H1 (cell line): ENCODE results near the gene RAB11FIP3. TPM values are rescaled to one million over a fixed set of nuclear protein-coding genes. Genes with fewer than 3 reads are reported as not detected.
"Not testable (repeated sequence)": the region's sequence is repeated elsewhere in the genome, so short reads cannot be mapped to it uniquely, and the experiment has no call there.

Source experiments
- CTCF ChIA-PET: fragments of 300-600 bp; sonication (Branson Sonifier 250); formaldehyde crosslinking; loops from one replicate; lab custom pipeline; 2021; ENCODE audit not compliant: partially characterized antibody; lab: Charles Lee
- POLR2A ChIA-PET: fragments of 300-600 bp; sonication (Branson Sonifier 250); formaldehyde crosslinking; loops from one replicate; lab custom pipeline; 2021; ENCODE audit warnings: inconsistent platforms; ENCODE audit not compliant: partially characterized antibody; lab: Charles Lee
- DNase-seq, 2 experiments: peaks; one replicate each; pipeline versions ENCODE4 v3.0.0 to v3.0.0-alpha.2; 2010 to 2022; ENCODE audit warnings: low spot score in 2 of 2, low read depth in 1 of 2, mixed read lengths in 1 of 2
- FAIRE-seq: peaks from 2 replicates; lab custom pipeline; 2011; peaks lifted over from hg19 to GRCh38; lab: Jason Lieb, UNC
- H2AFZ ChIP-seq: 2 replicates; pipeline ENCODE4 v1.8.1; 2012; ENCODE audit warnings: low read length, inconsistent platforms
- H2AK5ac ChIP-seq: 2 replicates; pipeline ENCODE4 v1.6.1; 2013; ENCODE audit warnings: low read depth, low read length
- H2BK120ac ChIP-seq: replicated peaks from 2 replicates; pipeline ENCODE3; 2013; ENCODE audit warnings: low read depth, low read length, inconsistent platforms
- H2BK12ac ChIP-seq: 2 replicates; pipeline ENCODE4 v1.6.1; 2013; ENCODE audit warnings: low read depth, low read length
- H2BK15ac ChIP-seq: 2 replicates; pipeline ENCODE4 v1.6.1; 2013; ENCODE audit warnings: low read length
- H2BK20ac ChIP-seq: 2 replicates; pipeline ENCODE4 v1.6.1; 2013; ENCODE audit warnings: low read length
- H2BK5ac ChIP-seq: 2 replicates; pipeline ENCODE4 v1.6.1; 2013; ENCODE audit warnings: low read depth, low read length
- H3K14ac ChIP-seq: 2 replicates; pipeline ENCODE4 v1.6.1; 2013; ENCODE audit warnings: inconsistent platforms; ENCODE audit not compliant: insufficient read length
- H3K18ac ChIP-seq: 2 replicates; pipeline ENCODE4 v1.6.1; 2013; ENCODE audit warnings: low read length; ENCODE audit errors: extremely low read depth
- H3K23ac ChIP-seq: 2 replicates; pipeline ENCODE4 v1.6.1; 2013; ENCODE audit warnings: inconsistent platforms; ENCODE audit not compliant: insufficient read length
- H3K23me2 ChIP-seq: 2 replicates; pipeline ENCODE4 v1.6.1; 2013; ENCODE audit warnings: low read depth, low read length
- H3K27ac ChIP-seq: 2 replicates; pipeline ENCODE4 v1.6.1; 2011; ENCODE audit warnings: low read depth, low read length, inconsistent platforms
- H3K27me3 ChIP-seq, 4 experiments: replicated peaks in 1 of 4; 1 replicate in 1 of 4; 2 replicates in 3 of 4; pipeline versions ENCODE4 v1.6.1 to v1.8.1; 2011 to 2013; ENCODE audit warnings: low read length in 3 of 4, mild to moderate bottlenecking in 3 of 4, inconsistent platforms in 2 of 4, mixed read lengths in 2 of 4, moderate library complexity in 1 of 4; ENCODE audit not compliant: control insufficient read depth in 3 of 4, insufficient read depth in 3 of 4; ENCODE audit errors: extremely low read depth in 1 of 4
- H3K36me3 ChIP-seq, 4 experiments: 2 replicates each; pipeline versions ENCODE4 v1.6.1 to v1.8.1; 2011 to 2013; ENCODE audit warnings: mild to moderate bottlenecking in 4 of 4, low read length in 3 of 4, moderate library complexity in 2 of 4, control low read depth in 1 of 4, inconsistent platforms in 1 of 4; ENCODE audit not compliant: insufficient read depth in 4 of 4, control insufficient read depth in 2 of 4
- H3K4ac ChIP-seq: replicated peaks from 2 replicates; pipeline ENCODE3; 2013; ENCODE audit warnings: low read length, low read depth, mixed read lengths, inconsistent platforms; ENCODE audit not compliant: insufficient read length
- H3K4me1 ChIP-seq, 4 experiments: replicated peaks in 1 of 4; 1 replicate in 1 of 4; 2 replicates in 3 of 4; pipeline versions ENCODE4 v1.6.1 to v1.8.1; 2011 to 2013; ENCODE audit warnings: low read length in 3 of 4, inconsistent platforms in 2 of 4, mixed read lengths in 1 of 4; ENCODE audit not compliant: insufficient read depth in 4 of 4, control insufficient read depth in 3 of 4
- H3K4me2 ChIP-seq, 2 experiments: 2 replicates each; pipeline versions ENCODE4 v1.6.1 to v1.8.1; 2011 to 2013; ENCODE audit warnings: low read depth in 2 of 2, low read length in 2 of 2, control low read depth in 1 of 2, inconsistent platforms in 1 of 2, mild to moderate bottlenecking in 1 of 2; ENCODE audit not compliant: insufficient read depth in 1 of 2
- H3K4me3 ChIP-seq, 4 experiments: fragments of 200-600, 300-600 bp in 1 of 4; sonication (generic), shearing (Covaris generic), sonication (Bioruptor Twin) in 1 of 4; 2 replicates each; pipeline versions ENCODE4 v1.5.1 to v1.8.1; 2011 to 2016; ENCODE audit warnings: low read length in 4 of 4, low read depth in 3 of 4, control low read depth in 2 of 4, inconsistent platforms in 2 of 4, mild to moderate bottlenecking in 2 of 4, mixed read lengths in 1 of 4, moderate library complexity in 1 of 4; ENCODE audit not compliant: insufficient read depth in 2 of 4; ENCODE audit errors: extremely low read depth in 1 of 4
- H3K56ac ChIP-seq: replicated peaks from 2 replicates; pipeline ENCODE3; 2013; ENCODE audit warnings: low read depth, mild to moderate bottlenecking, mixed read lengths, low read length, inconsistent platforms; ENCODE audit not compliant: insufficient read length
- H3K79me1 ChIP-seq: 2 replicates; pipeline ENCODE4 v1.6.1; 2013; ENCODE audit warnings: low read depth, low read length, control low read depth
- H3K79me2 ChIP-seq, 2 experiments: 2 replicates each; pipeline versions ENCODE4 v1.6.1 to v1.8.1; 2012 to 2013; ENCODE audit warnings: low read length in 2 of 2, mild to moderate bottlenecking in 2 of 2, inconsistent platforms in 1 of 2; ENCODE audit not compliant: insufficient read depth in 2 of 2, control insufficient read depth in 1 of 2
- H3K9ac ChIP-seq, 4 experiments: replicated peaks in 1 of 4; 1 replicate in 1 of 4; 2 replicates in 3 of 4; pipeline versions ENCODE4 v1.6.1 to v1.8.1; 2011 to 2013; ENCODE audit warnings: low read depth in 3 of 4, low read length in 3 of 4, control low read depth in 2 of 4, mild to moderate bottlenecking in 2 of 4, moderate library complexity in 2 of 4, inconsistent platforms in 1 of 4; ENCODE audit errors: extremely low read depth in 1 of 4
- H3K9me3 ChIP-seq, 2 experiments: 2 replicates each; pipeline versions ENCODE4 v1.6.1 to v1.8.1; 2012 to 2013; ENCODE audit warnings: mild to moderate bottlenecking in 2 of 2, moderate library complexity in 2 of 2, control low read depth in 1 of 2, inconsistent platforms in 1 of 2, low read depth in 1 of 2, low read length in 1 of 2, mixed read lengths in 1 of 2; ENCODE audit not compliant: insufficient read depth in 2 of 2
- H4K20me1 ChIP-seq, 2 experiments: replicated peaks in 1 of 2; 2 replicates each; pipeline versions ENCODE3 to v1.8.1; 2011 to 2013; ENCODE audit warnings: inconsistent platforms in 2 of 2, low read length in 2 of 2, mild to moderate bottlenecking in 1 of 2; ENCODE audit not compliant: insufficient read depth in 2 of 2, control insufficient read depth in 1 of 2
- H4K5ac ChIP-seq: 2 replicates; pipeline ENCODE4 v1.6.1; 2013; ENCODE audit warnings: low read length, low read depth, mixed read lengths, inconsistent platforms; ENCODE audit not compliant: insufficient read length
- H4K8ac ChIP-seq: 2 replicates; pipeline ENCODE4 v1.8.0; 2013; ENCODE audit warnings: mild to moderate bottlenecking, moderate library complexity, low read length, inconsistent platforms; ENCODE audit not compliant: insufficient read depth; ENCODE audit errors: extremely low read depth
- H4K91ac ChIP-seq: replicated peaks from 2 replicates; pipeline ENCODE3; 2013; ENCODE audit warnings: low read length, mixed read lengths, inconsistent platforms; ENCODE audit not compliant: insufficient read length
- WGBS, 2 experiments: shearing (Covaris generic) in 1 of 2; methylation state at CpG; one replicate each; pipeline versions ENCODE4 v1.1.6 to v1.1.7; 2013 to 2015; ENCODE audit warnings: low lambda C conversion rate in 2 of 2, mixed read lengths in 2 of 2, inconsistent platforms in 1 of 2, low coverage in 1 of 2, missing lambda C conversion rate in 1 of 2; ENCODE audit not compliant: insufficient replicate concordance in 2 of 2, insufficient coverage in 1 of 2, insufficient read length in 1 of 2; ENCODE audit errors: extremely low coverage in 1 of 2, missing lambda C conversion rate in 1 of 2; 5-methylcytosine and 5-hydroxymethylcytosine counted together
- polyA plus RNA-seq, 7 experiments: library from polyadenylated mRNA; depleted of rRNA in 3 of 7; stranded (reverse) in 5 of 7; unstranded in 2 of 7; fragments of >200 nt in 5 of 7; fragments of 200-250 nt in 2 of 7; gene quantifications; 1 replicate in 5 of 7; 2 replicates in 1 of 7; 4 replicates in 1 of 7; pipeline versions ENCODE4 v1.2.1 to v1.2.3, GENCODE V29; 2011 to 2013; ENCODE audit warnings: missing spikeins in 2 of 7, mixed read lengths in 2 of 7
- total RNA-seq: library from RNA; stranded (reverse); fragmentation: NEBNext Ultra II Directional; extraction: Animal tissue kit (Norgen Biotek cat#: 25700); gene quantifications from 2 replicates; pipeline ENCODE4 v1.2.1, GENCODE V29; 2021

The RAB11FIP3 gene
- total and polyA plus RNA-seq, 2 of the 8 experiments (the other 6 are each of a cell fraction or from before 2014, with no cell fraction given) = 9.3 to 35.2 TPM

DNA sequence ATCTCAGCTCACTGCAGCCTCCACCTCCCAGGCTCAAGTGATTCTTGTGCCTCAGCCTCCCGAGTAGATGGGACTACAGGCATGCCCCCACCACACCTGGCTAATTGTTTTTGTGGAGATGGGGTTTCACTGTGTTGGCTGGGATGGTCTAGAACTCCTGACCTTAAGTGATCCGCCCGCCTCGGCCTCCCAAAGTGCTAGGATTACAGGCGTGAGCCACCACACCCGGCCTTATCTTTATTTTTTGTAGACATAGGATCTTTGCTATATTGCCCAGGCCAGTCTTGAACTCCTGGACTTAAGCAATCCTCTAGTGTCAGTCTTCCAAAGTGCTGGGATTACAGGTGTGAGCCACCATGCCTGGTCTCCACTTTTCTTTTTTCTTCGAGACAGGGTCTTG lies 44.0 kb downstream of the RAB11FIP3 start:
- H3K79me1 ChIP-seq, H3K23me2 ChIP-seq, H2BK5ac ChIP-seq, H3K79me2 ChIP-seq, H3K9ac ChIP-seq, H2BK120ac ChIP-seq, H2AK5ac ChIP-seq, FAIRE-seq, H4K8ac ChIP-seq, H2BK15ac ChIP-seq, H3K18ac ChIP-seq, H3K4me3 ChIP-seq, H3K14ac ChIP-seq, H3K27me3 ChIP-seq, H4K91ac ChIP-seq, H2AFZ ChIP-seq, H3K9me3 ChIP-seq, DNase-seq, H3K4me2 ChIP-seq, H3K27ac ChIP-seq, H3K23ac ChIP-seq, H3K36me3 ChIP-seq, H3K4ac ChIP-seq, H2BK12ac ChIP-seq, H3K56ac ChIP-seq, H4K5ac ChIP-seq, H2BK20ac ChIP-seq, H4K20me1 ChIP-seq: not testable (repeated sequence)
- CTCF ChIA-PET = interaction anchor here (1.1 kb wide), 1 partner anchor 49 kb away, joined by 4 read pairs; no protein-coding TSS in a partner anchor
- H3K4me1 ChIP-seq = peaks cover 10 to 19% (median 15%) of the 10 kb centered on the region in 4 experiments
- POLR2A ChIA-PET = interaction anchor here (0.8 kb wide), 1 partner anchor 74 kb away, joined by 3 read pairs; no protein-coding TSS in a partner anchor
- 94% methylated on average over 7 of the region's 7 CpGs; no CpG with 5 or more reads in 1 of the 2 experiments for WGBS, 2 experiments
